SK-N-SH (cell line): ENCODE results near the gene AGGF1.

Source experiments
- EP300 ChIP-seq, 2 experiments: IDR thresholded peaks; 2 replicates each; pipeline versions ENCODE4 v1.4.0 to v1.6.1; 2012; ENCODE audit warnings: borderline replicate concordance in 1 of 2, low read depth in 1 of 2, low read length in 1 of 2
- FOSL2 ChIP-seq: IDR thresholded peaks from 2 replicates; pipeline ENCODE4 v1.4.0; 2012; ENCODE audit warnings: low read depth, mild to moderate bottlenecking, moderate library complexity, borderline replicate concordance
- MXI1 ChIP-seq: IDR thresholded peaks from 2 replicates; pipeline ENCODE4 v1.6.1; 2012; ENCODE audit warnings: mild to moderate bottlenecking, low read depth, low read length, improper control_type of control experiment

DNA sequence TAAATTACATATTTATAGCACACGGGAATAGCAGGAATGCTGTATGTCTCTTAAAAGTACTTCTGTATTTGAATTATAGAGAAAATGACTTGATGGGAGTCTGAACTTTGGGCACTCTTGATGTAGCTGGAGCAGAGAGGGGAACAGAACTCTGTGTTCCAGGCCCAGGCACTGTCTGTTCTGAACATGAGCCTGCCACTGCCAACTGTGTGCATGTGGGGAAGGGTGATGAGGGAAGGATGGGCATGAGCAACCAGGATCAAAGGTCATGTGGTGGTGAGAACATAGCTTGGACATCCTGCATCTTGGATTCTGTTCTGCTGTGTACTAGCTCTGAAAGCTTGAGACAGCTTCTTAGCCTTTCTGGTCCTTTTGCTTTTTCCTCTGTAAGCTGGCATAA is 73.3 kb downstream of the AGGF1 start:
- TF ChIP-seq MXI1 (no peak), EP300 (IDR thresholded peaks at IDR 0.05; ENCODE audit: borderline replicate concordance in 1 of 2, low read depth in 1 of 2, low read length in 1 of 2) (no peak), FOSL2 (no peak)
